Activated CD4-positive, alpha-beta T cell treated with anti-CD3 and anti-CD28 coated beads, Interleukin-2, amount 10 ng/mL, durations not matched to agents 24 days and 14 days (primary cell): Measurements from ENCODE around the gene TCEANC2. TPM values are rescaled to one million over a fixed set of nuclear protein-coding genes. Genes with fewer than 3 reads are reported as not detected.

Source experiments
- DNase-seq: peaks from one replicate; pipeline ENCODE4 v3.0.0; 2022
- H3K27ac Mint-ChIP-seq: one replicate; pipeline ENCODE4 v1.8.0; 2022; ENCODE audit warnings: mild to moderate bottlenecking, mixed read lengths
- H3K27me3 Mint-ChIP-seq: one replicate; pipeline ENCODE4 v1.8.0; 2022; ENCODE audit warnings: mixed read lengths
- H3K36me3 Mint-ChIP-seq: one replicate; pipeline ENCODE4 v1.8.0; 2022; ENCODE audit warnings: low read depth, mild to moderate bottlenecking, mixed read lengths
- H3K4me1 Mint-ChIP-seq: one replicate; pipeline ENCODE4 v1.8.0; 2021; ENCODE audit warnings: mixed read lengths
- H3K4me3 Mint-ChIP-seq: one replicate; pipeline ENCODE4 v1.8.0; 2022; ENCODE audit warnings: mild to moderate bottlenecking, moderate library complexity, mixed read lengths
- H3K9me3 Mint-ChIP-seq: one replicate; pipeline ENCODE4 v1.8.0; 2021; ENCODE audit warnings: mixed read lengths
- intact Hi-C: fragments of 100-400 bp; cut with micrococcal nuclease; formaldehyde crosslinking; loops from one replicate; pipeline ENCODE4 v1.15.1; 2023
- total RNA-seq: library from RNA; stranded (reverse); gene quantifications from 2 replicates; pipeline ENCODE4 v1.2.3, GENCODE V29; 2022

Gene TCEANC2
- total RNA-seq, 1 donor from 2014 or later, result 10.0 TPM

GRCh38 chr1:54132495-54132894 is 79.1 kb downstream of the TCEANC2 start:
- intact Hi-C loops, result loop anchor here (5.0 kb wide), 1 partner anchor 365 kb away; no protein-coding TSS in a partner anchor

GRCh38 chr1:54134295-54134694 is 80.9 kb downstream of the TCEANC2 start:
- Mint-ChIP-seq H3K27me3 (peaks cover 4% of the 10 kb centered on the region), H3K4me3 (no peak overlapping the region), H3K4me1 (no peaks in the 10 kb centered on the region), H3K36me3 (no peaks in the 10 kb centered on the region), H3K9me3 (no peaks in the 10 kb centered on the region), H3K27ac (no peak overlapping the region)
- DNase-seq, result no peak
- intact Hi-C loops, result loop anchor here (5.0 kb wide), 1 partner anchor 363 kb away; no protein-coding TSS in a partner anchor

More at GRCh38 chr1:54132495-54132894, 79.1 kb downstream of the TCEANC2 start:
- H3K27ac Mint-ChIP-seq, result no peak overlapping the region
- no peaks in the 10 kb centered on the region for H3K4me1 Mint-ChIP-seq
- no peak for DNase-seq
- H3K4me3 Mint-ChIP-seq, result no peak overlapping the region
- no peaks in the 10 kb centered on the region for H3K36me3 Mint-ChIP-seq
- no peaks in the 10 kb centered on the region for H3K9me3 Mint-ChIP-seq
- H3K27me3 Mint-ChIP-seq, result peaks cover 11% of the 10 kb centered on the region

GRCh38 chr1:54135436-54136120 is 82.2 kb downstream of the TCEANC2 start:
- no peaks in the 10 kb centered on the region for H3K4me1 Mint-ChIP-seq
- H3K9me3 Mint-ChIP-seq, result no peaks in the 10 kb centered on the region
- H3K27ac Mint-ChIP-seq, result no peak overlapping the region
- no peaks in the 10 kb centered on the region for H3K36me3 Mint-ChIP-seq
- DNase-seq, result no peak
- H3K27me3 Mint-ChIP-seq, result peaks cover 4% of the 10 kb centered on the region
- no peak overlapping the region for H3K4me3 Mint-ChIP-seq
- intact Hi-C loops, result no loop called here

GRCh38 chr1:54136269-54136896 is 83.0 kb downstream of the TCEANC2 start:
- H3K27ac Mint-ChIP-seq, result no peak overlapping the region
- no peaks in the 10 kb centered on the region for H3K9me3 Mint-ChIP-seq
- H3K4me1 Mint-ChIP-seq, result no peaks in the 10 kb centered on the region
- DNase-seq, result no peak
- H3K27me3 Mint-ChIP-seq, result peaks cover 2% of the 10 kb centered on the region
- no peak overlapping the region for H3K4me3 Mint-ChIP-seq
- intact Hi-C loops, result no loop called here
- H3K36me3 Mint-ChIP-seq, result no peaks in the 10 kb centered on the region

GRCh38 chr1:54136963-54137533 is 83.6 kb downstream of the TCEANC2 start:
- H3K4me1 Mint-ChIP-seq, result no peaks in the 10 kb centered on the region
- no peak overlapping the region for H3K4me3 Mint-ChIP-seq
- no peak overlapping the region for H3K27ac Mint-ChIP-seq
- intact Hi-C loops, result no loop called here
- no peaks in the 10 kb centered on the region for H3K36me3 Mint-ChIP-seq
- no peak for DNase-seq
- no peaks in the 10 kb centered on the region for H3K27me3 Mint-ChIP-seq
- H3K9me3 Mint-ChIP-seq, result no peaks in the 10 kb centered on the region

GRCh38 chr1:54137534-54138061 is 84.2 kb downstream of the TCEANC2 start:
- Mint-ChIP-seq H3K36me3 (no peaks in the 10 kb centered on the region), H3K4me3 (no peak overlapping the region), H3K4me1 (no peaks in the 10 kb centered on the region), H3K9me3 (no peaks in the 10 kb centered on the region), H3K27ac (no peak overlapping the region), H3K27me3 (no peaks in the 10 kb centered on the region)
- DNase-seq, result no peak
- intact Hi-C loops, result no loop called here

GRCh38 chr1:54138994-54139393 is 85.6 kb downstream of the TCEANC2 start:
- no peak overlapping the region for H3K27ac Mint-ChIP-seq
- no peaks in the 10 kb centered on the region for H3K36me3 Mint-ChIP-seq
- no peak for DNase-seq
- H3K27me3 Mint-ChIP-seq, result no peaks in the 10 kb centered on the region
- no peaks in the 10 kb centered on the region for H3K9me3 Mint-ChIP-seq
- H3K4me1 Mint-ChIP-seq, result no peaks in the 10 kb centered on the region
- intact Hi-C loops, result no loop called here
- no peak overlapping the region for H3K4me3 Mint-ChIP-seq

GRCh38 chr1:54139711-54140110 is 86.3 kb downstream of the TCEANC2 start:
- DNase-seq, result no peak
- H3K27ac Mint-ChIP-seq, result no peak overlapping the region
- H3K9me3 Mint-ChIP-seq, result no peaks in the 10 kb centered on the region
- intact Hi-C loops, result no loop called here
- H3K4me3 Mint-ChIP-seq, result no peak overlapping the region
- H3K36me3 Mint-ChIP-seq, result no peaks in the 10 kb centered on the region
- no peaks in the 10 kb centered on the region for H3K27me3 Mint-ChIP-seq
- H3K4me1 Mint-ChIP-seq, result no peaks in the 10 kb centered on the region

- H3K4me1 Mint-ChIP-seq, result no peaks in the 10 kb centered on the region
- H3K36me3 Mint-ChIP-seq, result no peaks in the 10 kb centered on the region
- no peak for DNase-seq
- no peak overlapping the region for H3K4me3 Mint-ChIP-seq
- no peaks in the 10 kb centered on the region for H3K27me3 Mint-ChIP-seq
- no peak overlapping the region for H3K27ac Mint-ChIP-seq
- no peaks in the 10 kb centered on the region for H3K9me3 Mint-ChIP-seq
- intact Hi-C loops, result no loop called here
These were observed 88.9 kb downstream of the TCEANC2 start for GRCh38 chr1:54142146-54142900.

GRCh38 chr1:54144366-54144765 is 91.0 kb downstream of the TCEANC2 start:
- no peaks in the 10 kb centered on the region for H3K36me3 Mint-ChIP-seq
- intact Hi-C loops, result no loop called here
- no peaks in the 10 kb centered on the region for H3K9me3 Mint-ChIP-seq
- peaks cover 1% of the 10 kb centered on the region for H3K27me3 Mint-ChIP-seq
- H3K27ac Mint-ChIP-seq, result no peak overlapping the region
- H3K4me1 Mint-ChIP-seq, result no peaks in the 10 kb centered on the region
- DNase-seq, result no peak
- H3K4me3 Mint-ChIP-seq, result no peak overlapping the region

GRCh38 chr1:54149734-54150133 is 96.3 kb downstream of the TCEANC2 start:
- Mint-ChIP-seq H3K9me3 (no peaks in the 10 kb centered on the region), H3K27me3 (peaks cover 1% of the 10 kb centered on the region), H3K4me1 (no peaks in the 10 kb centered on the region), H3K36me3 (no peaks in the 10 kb centered on the region), H3K4me3 (no peak overlapping the region), H3K27ac (no peak overlapping the region)
- no peak for DNase-seq
- intact Hi-C loops, result no loop called here

GRCh38 chr1:54151013-54151412 is 97.6 kb downstream of the TCEANC2 start:
- Mint-ChIP-seq H3K4me3 (no peak overlapping the region), H3K27ac (no peak overlapping the region), H3K9me3 (no peaks in the 10 kb centered on the region), H3K36me3 (no peaks in the 10 kb centered on the region), H3K4me1 (no peaks in the 10 kb centered on the region), H3K27me3 (peaks cover 1% of the 10 kb centered on the region)
- intact Hi-C loops, result no loop called here
- no peak for DNase-seq

GRCh38 chr1:54152696-54153095 is 99.3 kb downstream of the TCEANC2 start, which contains the start of gene CDCP2:
Gene CDCP2, minus strand, starts transcription at chr1:54153000. Its CDS starts 78 bp downstream, at chr1:54152922.
- Mint-ChIP-seq H3K27ac (no peak within 1 kb of the TSS), H3K36me3 (no peaks in the 10 kb centered on the region), H3K4me3 (no peak within 1 kb of the TSS), H3K27me3 (peaks cover 1% of the 10 kb centered on the region), H3K4me1 (no peaks in the 10 kb centered on the region), H3K9me3 (no peaks in the 10 kb centered on the region)
- DNase-seq, result no peak
- intact Hi-C loops, result no loop called here
